ENCODE data around the gene PHACTR2.
"Not testable (repeated sequence)": the region's sequence is repeated elsewhere in the genome, so short reads cannot be mapped to it uniquely, and the experiment has no call there.

The PHACTR2 gene

GRCh38 chr6:143873600-143873999, 195.8 kb downstream of the PHACTR2 start:
- not testable (repeated sequence) for DNase-seq

DNA sequence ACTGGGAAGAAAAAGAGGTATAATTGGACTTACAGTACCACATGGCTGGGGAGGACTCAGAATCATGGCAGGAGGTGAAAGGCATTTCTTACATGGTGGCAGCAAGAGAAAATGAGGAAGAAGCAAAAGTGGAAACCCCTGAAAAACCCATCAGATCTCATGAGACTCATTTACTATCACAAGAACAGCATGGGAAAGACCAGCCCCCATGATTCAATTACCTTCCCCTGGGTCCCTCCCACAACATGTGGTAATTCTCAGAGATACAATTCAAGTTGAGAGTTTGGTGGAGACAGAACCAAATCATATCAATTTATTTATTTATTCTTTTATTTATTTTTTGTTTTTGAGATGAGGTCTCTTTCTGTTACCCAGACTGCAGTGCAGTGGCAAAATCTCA, 196.7 kb downstream of the PHACTR2 start:
- not testable (repeated sequence) for DNase-seq

DNA sequence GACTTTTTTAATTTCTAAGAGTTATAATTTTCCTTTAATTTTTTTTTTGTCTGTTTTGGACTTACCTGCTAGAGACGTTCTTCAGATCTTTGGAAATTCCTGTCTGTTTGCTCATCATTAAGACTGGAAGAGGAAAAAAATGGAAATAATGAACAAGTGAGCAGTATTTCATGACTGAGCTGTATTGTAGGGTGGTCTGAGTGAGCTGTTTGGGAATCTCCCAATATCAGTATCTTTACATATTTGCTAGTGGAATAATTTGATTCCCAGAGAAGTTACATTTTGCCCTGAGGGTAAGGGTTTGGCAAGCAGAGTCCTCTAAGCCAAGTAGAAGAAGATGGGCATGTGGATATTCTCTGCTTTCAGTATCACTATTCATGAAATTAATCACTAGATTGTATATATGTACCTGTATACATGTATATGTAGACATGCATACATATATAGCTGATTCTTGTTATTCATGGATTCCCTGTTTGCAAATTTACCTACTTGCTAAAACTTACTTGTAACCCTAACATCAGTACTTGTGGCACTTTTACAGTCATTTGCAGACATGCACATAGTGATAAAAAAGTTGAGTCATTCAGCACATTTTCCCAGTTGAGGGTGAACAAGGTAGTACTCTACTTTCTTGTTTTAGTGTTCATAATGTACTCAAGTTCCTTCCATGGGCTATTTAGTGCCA, 200.0 kb downstream of the PHACTR2 start:
- DNase-seq = no peak

DNA sequence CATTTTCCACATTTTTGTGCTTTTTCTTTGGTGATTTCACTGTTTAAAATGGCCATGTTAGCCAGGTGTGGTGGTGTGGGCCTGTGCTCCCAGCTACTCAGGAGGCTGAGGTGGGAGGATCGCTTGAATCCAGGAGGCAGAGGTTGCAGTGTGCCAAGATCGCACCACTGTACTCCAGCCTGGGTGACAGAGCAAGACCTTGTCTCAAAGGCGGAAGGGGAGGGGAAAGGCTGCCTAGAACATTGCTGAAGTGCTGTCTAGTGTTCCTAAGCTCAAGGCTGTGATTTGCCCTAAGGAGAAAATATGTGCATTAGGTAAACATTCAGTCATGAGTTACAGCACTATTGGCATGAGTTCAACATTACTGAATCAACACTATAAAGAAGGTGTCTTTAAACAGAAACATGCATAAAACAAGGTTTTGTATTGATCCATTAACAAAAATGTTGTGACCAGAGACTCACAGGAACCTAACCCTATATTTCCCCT, 200.6 kb downstream of the PHACTR2 start:
- DNase-seq = no peak

DNA sequence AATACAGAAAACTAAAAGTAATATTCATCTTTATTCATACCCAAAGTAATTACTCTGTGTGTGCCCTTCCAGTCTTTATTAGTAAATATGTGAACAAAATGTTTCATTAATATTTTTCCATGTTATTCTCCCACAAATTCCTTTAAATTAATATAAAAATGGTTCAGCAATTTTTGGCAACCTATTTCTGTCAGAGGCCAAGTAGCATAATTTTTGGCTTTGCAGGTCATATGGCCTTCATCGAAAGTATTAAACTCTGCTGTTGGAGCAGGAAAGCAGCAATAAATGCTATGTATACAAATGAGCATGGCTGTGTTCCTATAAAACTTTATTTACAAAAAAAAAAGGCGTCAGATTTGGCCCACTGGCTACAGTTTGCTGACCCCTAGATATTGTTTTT, 202.6 kb downstream of the PHACTR2 start:
- no peak for DNase-seq
